HG03432 (cell line): ENCODE measurements around the gene KRT20.
"Not testable (repeated sequence)": the region's sequence is repeated elsewhere in the genome, so short reads cannot be mapped to it uniquely, and the experiment has no call there.

Experiments
- ATAC-seq: cut with Tn5 transposase; IDR thresholded peaks from one replicate; pipeline ENCODE4 v1.9.1; 2021; ENCODE audit warnings: mild to moderate bottlenecking, moderate library complexity; ENCODE audit not compliant: unreplicated experiment

The KRT20 gene

GRCh38 chr17:40901981-40902474, 17.0 kb upstream of the KRT20 start:
- no peak for ATAC-seq

- no peak for ATAC-seq
Measured at GRCh38 chr17:40900809-40901356, 15.8 kb upstream of the KRT20 start.

- no peak for ATAC-seq
Measured at GRCh38 chr17:40896916-40897455, 11.9 kb upstream of the KRT20 start.

- ATAC-seq: no peak
Measured at GRCh38 chr17:40895106-40895730, 10.2 kb upstream of the KRT20 start.

- no peak for ATAC-seq
Measured at GRCh38 chr17:40888196-40888720, 3.2 kb upstream of the KRT20 start.

GRCh38 chr17:40886090-40886489, 1.0 kb upstream of the KRT20 start:
- ATAC-seq: no peak

- ATAC-seq: no peak
Measured at GRCh38 chr17:40883626-40884334, 1.3 kb downstream of the KRT20 start.

GRCh38 chr17:40883031-40883430, 2.0 kb downstream of the KRT20 start:
- no peak for ATAC-seq

- no peak for ATAC-seq
Measured at GRCh38 chr17:40879026-40879425, 6.0 kb downstream of the KRT20 start.

- ATAC-seq: no peak
Measured at GRCh38 chr17:40878044-40878443, 7.0 kb downstream of the KRT20 start.

GRCh38 chr17:40873801-40874200, 11.2 kb downstream of the KRT20 start:
- no peak for ATAC-seq

GRCh38 chr17:40873255-40873654, 11.8 kb downstream of the KRT20 start:
- ATAC-seq: no peak

- ATAC-seq: no peak
Measured at GRCh38 chr17:40872416-40872815, 12.6 kb downstream of the KRT20 start.

- ATAC-seq: no peak
Measured at GRCh38 chr17:40871316-40871715, 13.7 kb downstream of the KRT20 start.

GRCh38 chr17:40870136-40870535, 14.9 kb downstream of the KRT20 start:
- ATAC-seq: no peak

GRCh38 chr17:40866838-40867237, 18.2 kb downstream of the KRT20 start, which contains the start of gene KRT12:
Gene KRT12, minus strand, starts transcription at chr17:40867223. Its CDS starts 37 bp downstream, at chr17:40867186.
- no peak for ATAC-seq

- no peak for ATAC-seq
Measured at GRCh38 chr17:40864661-40865390, 20.2 kb downstream of the KRT20 start.

GRCh38 chr17:40862985-40863733, 21.9 kb downstream of the KRT20 start:
- no peak for ATAC-seq

GRCh38 chr17:40859536-40859935, 25.5 kb downstream of the KRT20 start:
- ATAC-seq: no peak

- not testable (repeated sequence) for ATAC-seq
Measured at GRCh38 chr17:40858667-40859066, 26.4 kb downstream of the KRT20 start.
